Amniotic stem cell (primary cell): ENCODE measurements around the gene MATN1.
"Not testable (repeated sequence)": the region's sequence is repeated elsewhere in the genome, so short reads cannot be mapped to it uniquely, and the experiment has no call there.

ENCODE experiments used
- DNase-seq: peaks from one replicate; lab custom pipeline; 2025; lab: John Stamatoyannopoulos, UW

MATN1 gene

GRCh38 chr1:30696831-30697230 lies 26.6 kb downstream of the MATN1 start:
- no peak for DNase-seq

GRCh38 chr1:30695439-30695841 lies 27.9 kb downstream of the MATN1 start:
- DNase-seq = no peak

GRCh38 chr1:30694280-30695175 lies 28.9 kb downstream of the MATN1 start:
- DNase-seq = no peak

GRCh38 chr1:30693822-30694221 lies 29.6 kb downstream of the MATN1 start:
- DNase-seq = no peak

- no peak for DNase-seq
Measured at GRCh38 chr1:30693366-30693765, 30.0 kb downstream of the MATN1 start.

GRCh38 chr1:30692948-30693301 lies 30.5 kb downstream of the MATN1 start:
- no peak for DNase-seq

- DNase-seq = no peak
Measured at GRCh38 chr1:30692201-30692947, 31.0 kb downstream of the MATN1 start.

GRCh38 chr1:30691480-30691879 lies 31.9 kb downstream of the MATN1 start:
- DNase-seq = no peak

GRCh38 chr1:30689901-30690645 lies 33.3 kb downstream of the MATN1 start:
- DNase-seq = no peak

GRCh38 chr1:30688920-30689794 lies 34.2 kb downstream of the MATN1 start:
- DNase-seq = no peak

- not testable (repeated sequence) for DNase-seq
Measured at GRCh38 chr1:30688516-30688915, 34.9 kb downstream of the MATN1 start.

GRCh38 chr1:30687886-30688285 lies 35.5 kb downstream of the MATN1 start:
- DNase-seq = no peak

GRCh38 chr1:30686236-30686935 lies 37.0 kb downstream of the MATN1 start:
- no peak for DNase-seq

- DNase-seq = no peak
Measured at GRCh38 chr1:30685796-30686165, 37.6 kb downstream of the MATN1 start.

GRCh38 chr1:30684881-30685795 lies 38.2 kb downstream of the MATN1 start:
- no peak for DNase-seq

- no peak for DNase-seq
Measured at GRCh38 chr1:30684259-30684658, 39.1 kb downstream of the MATN1 start.

- no peak for DNase-seq
Measured at GRCh38 chr1:30683699-30684098, 39.7 kb downstream of the MATN1 start.

GRCh38 chr1:30682396-30683275 lies 40.7 kb downstream of the MATN1 start:
- DNase-seq = no peak

- DNase-seq = no peak
Measured at GRCh38 chr1:30681782-30682181, 41.6 kb downstream of the MATN1 start.
